PC-3 (cell line): ENCODE data around the gene AUTS2.

Experiments
- CTCF ChIP-seq: fragments of 300-600 bp; sonication (generic); conservative IDR thresholded peaks from 2 replicates; pipeline ENCODE4 v1.5.1; 2017; ENCODE audit warnings: antibody characterized with exemption, low read depth, mild to moderate bottlenecking, low read length
- EZH2 ChIP-seq: fragments of 300-600 bp; sonication (generic); IDR thresholded peaks from one replicate; pipeline ENCODE4 v1.6.1; 2017; ENCODE audit warnings: antibody characterized with exemption, mild to moderate bottlenecking, low read length; ENCODE audit not compliant: unreplicated experiment
- EZH2phosphoT487 ChIP-seq: fragments of 300-600 bp; sonication (generic); IDR thresholded peaks from 2 replicates; pipeline ENCODE4 v1.6.1; 2018; ENCODE audit warnings: mild to moderate bottlenecking, antibody characterized with exemption, low read length, borderline replicate concordance

- TF ChIP-seq CTCF, result no peak
- no peak for TF ChIP-seq EZH2phosphoT487
- no peak for TF ChIP-seq EZH2
These were observed 631.0 kb downstream of the AUTS2 start for GRCh38 chr7:70229242-70229641.
